Neural cell (in vitro differentiated cells): ENCODE results near the gene TAGLN3. TPM values are rescaled to one million over a fixed set of nuclear protein-coding genes. Genes with fewer than 3 reads are reported as not detected.

Experiments used
- H2AFZ ChIP-seq: fragments of 200-600, 300-800 bp; sonication (generic), shearing (Covaris generic); 2 replicates; pipeline ENCODE4 v1.6.0; 2014; ENCODE audit warnings: low read depth, mild to moderate bottlenecking, antibody characterized with exemption, low read length, moderate library complexity
- H3F3A ChIP-seq: fragments of 200-600 bp; shearing (Covaris generic); 2 replicates; pipeline ENCODE4 v1.6.1; 2016; ENCODE audit warnings: mild to moderate bottlenecking, moderate library complexity, mixed read lengths, antibody characterized with exemption, low read length; ENCODE audit not compliant: insufficient read depth, poor library complexity, severe bottlenecking
- H3K27ac ChIP-seq: fragments of 200-600, 300-800 bp; sonication (generic), shearing (Covaris generic); 2 replicates; pipeline ENCODE4 v1.5.1; 2014; ENCODE audit warnings: mild to moderate bottlenecking, low read length, moderate library complexity
- H3K27me3 ChIP-seq: fragments of 300-800, 200-600 bp; sonication (generic), shearing (Covaris generic); 2 replicates; pipeline ENCODE4 v1.6.0; 2014; ENCODE audit warnings: mild to moderate bottlenecking, low read depth, low read length, moderate library complexity; ENCODE audit not compliant: insufficient read depth
- H3K36me3 ChIP-seq: fragments of 300-800, 200-600 bp; sonication (generic), shearing (Covaris generic); 2 replicates; pipeline ENCODE4 v1.5.1; 2014; ENCODE audit warnings: mild to moderate bottlenecking, antibody characterized with exemption, low read length, moderate library complexity; ENCODE audit not compliant: insufficient read depth
- H3K4me2 ChIP-seq: fragments of 300-800, 200-600 bp; sonication (generic), shearing (Covaris generic); 2 replicates; pipeline ENCODE4 v1.6.0; 2014; ENCODE audit warnings: mild to moderate bottlenecking, low read length
- H3K4me3 ChIP-seq: fragments of 300-800, 200-600 bp; sonication (generic), shearing (Covaris generic); 2 replicates; pipeline ENCODE4 v1.5.1; 2014; ENCODE audit warnings: mild to moderate bottlenecking, low read length, moderate library complexity
- H3K79me2 ChIP-seq: fragments of 200-600 bp; shearing (Covaris generic); replicated peaks from 2 replicates; pipeline ENCODE4 v1.6.0; 2014; ENCODE audit warnings: mild to moderate bottlenecking, low read length, moderate library complexity; ENCODE audit not compliant: insufficient read depth
- H3K9ac ChIP-seq: fragments of 300-800, 200-600 bp; sonication (generic), shearing (Covaris generic); 2 replicates; pipeline ENCODE4 v1.6.1; 2016; ENCODE audit warnings: mild to moderate bottlenecking, low read length, mixed read lengths
- H3K9me2 ChIP-seq: fragments of 200-600 bp; shearing (Covaris generic); 2 replicates; pipeline ENCODE4 v1.6.1; 2016; ENCODE audit warnings: mild to moderate bottlenecking, low read length, mixed read lengths; ENCODE audit not compliant: insufficient read depth
- H3K9me3 ChIP-seq: fragments of 200-600, 300-800 bp; sonication (generic), shearing (Covaris generic); 2 replicates; pipeline ENCODE4 v1.6.1; 2016; ENCODE audit warnings: mild to moderate bottlenecking, mixed run types, low read length, moderate library complexity, mixed read lengths
- H4K20me1 ChIP-seq: fragments of 200-600 bp; shearing (Covaris generic); 2 replicates; pipeline ENCODE4 v1.6.1; 2016; ENCODE audit warnings: mild to moderate bottlenecking, mixed run types; ENCODE audit not compliant: insufficient read depth
- CTCF ChIP-seq: fragments of 450-650 bp; IDR thresholded peaks from 2 replicates; pipeline ENCODE4 v1.5.1; 2014; ENCODE audit warnings: antibody characterized with exemption, mild to moderate bottlenecking, moderate library complexity; ENCODE audit not compliant: poor library complexity, severe bottlenecking
- EP300 ChIP-seq: fragments of 450-650 bp; conservative IDR thresholded peaks from 2 replicates; pipeline ENCODE4 v1.6.1; 2014; ENCODE audit warnings: antibody characterized with exemption, mild to moderate bottlenecking, moderate library complexity; ENCODE audit not compliant: poor library complexity, severe bottlenecking
- MXI1 ChIP-seq: fragments of 450-650 bp; conservative IDR thresholded peaks from 2 replicates; pipeline ENCODE4 v1.6.1; 2014; ENCODE audit warnings: antibody characterized with exemption, mild to moderate bottlenecking; ENCODE audit not compliant: poor library complexity, severe bottlenecking
- POLR2AphosphoS5 ChIP-seq: IDR thresholded peaks from 2 replicates; pipeline ENCODE4 v1.6.1; 2012
- TAF1 ChIP-seq: IDR thresholded peaks from 2 replicates; pipeline ENCODE4 v1.6.1; 2012; ENCODE audit warnings: low read depth
- polyA plus RNA-seq: library from polyadenylated mRNA; depleted of rRNA; stranded (reverse); fragments of >200 nt; gene quantifications from 2 replicates; pipeline ENCODE4 v1.2.3, GENCODE V29; 2014
- TF ChIP-seq, protein P1 (sequence below): IDR thresholded peaks from 2 replicates; pipeline ENCODE4 v1.6.1; 2012; ENCODE audit warnings: borderline replicate concordance

Gene TAGLN3
- polyA plus RNA-seq, 1 donor from 2014 or later = 519 TPM

DNA sequence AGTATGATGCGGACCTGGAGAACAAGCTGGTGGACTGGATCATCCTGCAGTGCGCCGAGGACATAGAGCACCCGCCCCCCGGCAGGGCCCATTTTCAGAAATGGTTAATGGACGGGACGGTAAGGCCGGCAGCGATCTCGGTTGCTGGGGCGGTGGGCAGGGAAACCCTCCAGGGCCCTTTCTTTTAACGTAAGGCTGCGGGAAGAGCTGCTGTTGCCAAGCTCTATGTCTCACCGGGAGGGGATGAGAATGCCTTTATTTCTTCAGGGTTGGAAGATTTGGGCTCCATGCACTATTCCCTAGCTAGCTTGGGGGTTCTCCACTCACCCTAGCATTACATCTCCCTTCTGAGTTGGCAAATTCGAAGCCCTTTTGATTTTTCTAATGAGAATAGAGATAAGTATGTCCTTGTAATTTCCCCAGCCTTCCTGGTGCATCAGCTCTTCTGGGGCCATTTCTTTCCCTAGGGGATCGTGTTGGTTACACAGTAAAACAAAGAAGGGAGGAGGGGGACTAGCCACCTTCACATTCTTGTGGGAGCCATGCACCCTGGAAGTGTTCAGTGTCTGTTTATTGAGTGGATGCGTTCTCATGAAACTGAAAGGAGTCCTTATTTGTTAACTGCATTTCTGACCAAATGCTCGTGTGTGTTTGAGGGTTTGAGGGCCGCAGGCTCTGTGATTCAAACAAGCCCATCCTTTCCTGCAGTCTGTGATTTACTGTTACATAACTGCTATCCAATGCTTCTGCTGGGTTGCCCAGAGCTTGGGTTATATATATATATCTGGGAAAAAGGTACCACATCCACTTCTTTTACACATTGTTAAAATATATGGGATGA is 982 bp downstream of the TAGLN3 start:
- H3K36me3 ChIP-seq = peaks cover 13% of the 10 kb centered on the region
- peak overlapping the region; percentile 88 for H3K4me3 ChIP-seq
- no peaks in the 10 kb centered on the region for H4K20me1 ChIP-seq
- H3K27me3 ChIP-seq = no peaks in the 10 kb centered on the region
- H3K9me2 ChIP-seq = no peaks in the 10 kb centered on the region
- H3K4me2 ChIP-seq = peak overlapping the region; percentile 99
- no peaks in the 10 kb centered on the region for H3K9me3 ChIP-seq
- H2AFZ ChIP-seq = peak overlapping the region; percentile 78
- peak overlapping the region; percentile 99 for H3K9ac ChIP-seq
- H3K79me2 ChIP-seq = peaks cover 58% of the 10 kb centered on the region
- H3F3A ChIP-seq = no peaks in the 10 kb centered on the region
- TF ChIP-seq POLR2AphosphoS5 (peak; percentile 59), CTCF (no peak), TAF1 (peak; percentile 4), MXI1 (no peak)
- TF ChIP-seq, protein P1, sequence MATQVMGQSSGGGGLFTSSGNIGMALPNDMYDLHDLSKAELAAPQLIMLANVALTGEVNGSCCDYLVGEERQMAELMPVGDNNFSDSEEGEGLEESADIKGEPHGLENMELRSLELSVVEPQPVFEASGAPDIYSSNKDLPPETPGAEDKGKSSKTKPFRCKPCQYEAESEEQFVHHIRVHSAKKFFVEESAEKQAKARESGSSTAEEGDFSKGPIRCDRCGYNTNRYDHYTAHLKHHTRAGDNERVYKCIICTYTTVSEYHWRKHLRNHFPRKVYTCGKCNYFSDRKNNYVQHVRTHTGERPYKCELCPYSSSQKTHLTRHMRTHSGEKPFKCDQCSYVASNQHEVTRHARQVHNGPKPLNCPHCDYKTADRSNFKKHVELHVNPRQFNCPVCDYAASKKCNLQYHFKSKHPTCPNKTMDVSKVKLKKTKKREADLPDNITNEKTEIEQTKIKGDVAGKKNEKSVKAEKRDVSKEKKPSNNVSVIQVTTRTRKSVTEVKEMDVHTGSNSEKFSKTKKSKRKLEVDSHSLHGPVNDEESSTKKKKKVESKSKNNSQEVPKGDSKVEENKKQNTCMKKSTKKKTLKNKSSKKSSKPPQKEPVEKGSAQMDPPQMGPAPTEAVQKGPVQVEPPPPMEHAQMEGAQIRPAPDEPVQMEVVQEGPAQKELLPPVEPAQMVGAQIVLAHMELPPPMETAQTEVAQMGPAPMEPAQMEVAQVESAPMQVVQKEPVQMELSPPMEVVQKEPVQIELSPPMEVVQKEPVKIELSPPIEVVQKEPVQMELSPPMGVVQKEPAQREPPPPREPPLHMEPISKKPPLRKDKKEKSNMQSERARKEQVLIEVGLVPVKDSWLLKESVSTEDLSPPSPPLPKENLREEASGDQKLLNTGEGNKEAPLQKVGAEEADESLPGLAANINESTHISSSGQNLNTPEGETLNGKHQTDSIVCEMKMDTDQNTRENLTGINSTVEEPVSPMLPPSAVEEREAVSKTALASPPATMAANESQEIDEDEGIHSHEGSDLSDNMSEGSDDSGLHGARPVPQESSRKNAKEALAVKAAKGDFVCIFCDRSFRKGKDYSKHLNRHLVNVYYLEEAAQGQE = peak; percentile 13
- peak overlapping the region; percentile 98 for H3K27ac ChIP-seq

DNA sequence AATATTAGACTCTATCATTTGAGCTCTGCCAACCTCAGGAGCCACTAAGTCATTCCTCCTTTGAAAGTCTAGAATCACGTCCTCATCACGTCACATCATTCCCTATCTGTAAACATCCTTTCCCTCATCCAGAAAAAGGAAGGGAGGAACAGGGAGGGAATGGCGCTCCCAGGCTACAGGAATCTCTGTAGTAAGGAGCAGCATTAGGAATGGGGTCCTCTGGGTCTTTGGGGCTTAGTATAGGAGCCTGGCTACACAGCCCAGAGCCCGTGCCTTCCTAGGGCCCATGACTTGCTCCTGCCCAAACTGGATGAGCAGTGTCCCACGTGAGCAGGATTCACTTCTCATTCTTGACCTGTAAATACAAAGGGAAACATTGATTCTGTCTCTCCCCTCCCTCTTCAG is 1.6 kb downstream of the TAGLN3 start:
- H3K4me2 ChIP-seq = peak overlapping the region; percentile 99
- peaks cover 65% of the 10 kb centered on the region for H3K79me2 ChIP-seq
- peak overlapping the region; percentile 88 for H3K4me3 ChIP-seq
- no peaks in the 10 kb centered on the region for H4K20me1 ChIP-seq
- H3F3A ChIP-seq = no peaks in the 10 kb centered on the region
- H2AFZ ChIP-seq = peak overlapping the region; percentile 49
- H3K9ac ChIP-seq = peak overlapping the region; percentile 99
- no peaks in the 10 kb centered on the region for H3K27me3 ChIP-seq
- no peaks in the 10 kb centered on the region for H3K9me3 ChIP-seq
- no peaks in the 10 kb centered on the region for H3K9me2 ChIP-seq
- peak overlapping the region; percentile 98 for H3K27ac ChIP-seq
- TF ChIP-seq MXI1 = no peak
- TF ChIP-seq EP300 = no peak
- TF ChIP-seq, protein P1 = peak; percentile 97
- peaks cover 18% of the 10 kb centered on the region for H3K36me3 ChIP-seq
